C4-2B (cell line): ENCODE measurements around the gene IQCM.

Experiments used
- ZFX ChIP-seq: fragments of 450-650 bp; IDR thresholded peaks from 2 replicates; pipeline ENCODE4 v1.6.1; 2017
- TF ChIP-seq, protein P1 (sequence below): fragments of 450-650 bp; conservative IDR thresholded peaks from 2 replicates; pipeline ENCODE4 v1.5.1; 2017; ENCODE audit warnings: mild to moderate bottlenecking

DNA sequence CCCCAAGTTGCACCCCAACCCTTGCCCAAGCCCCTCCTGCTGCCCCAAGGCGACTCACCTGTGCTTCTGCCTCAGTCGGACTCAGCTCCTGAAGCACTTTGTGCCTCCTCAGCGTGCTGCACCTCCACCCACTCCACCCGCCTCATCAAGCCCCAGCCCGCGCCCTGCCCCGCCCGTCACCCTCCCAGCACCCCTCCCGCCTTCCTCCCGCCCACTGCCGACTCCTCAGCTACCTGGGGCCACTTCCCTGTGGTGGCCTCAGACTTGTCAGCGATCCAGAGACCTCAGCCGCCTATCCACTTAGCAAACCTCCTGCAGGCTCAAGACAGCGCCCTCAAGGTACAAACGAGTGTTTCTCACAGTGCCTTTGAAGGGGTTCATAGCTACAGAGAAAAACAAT, 19.6 kb upstream of the IQCM start:
- TF ChIP-seq, protein P1, sequence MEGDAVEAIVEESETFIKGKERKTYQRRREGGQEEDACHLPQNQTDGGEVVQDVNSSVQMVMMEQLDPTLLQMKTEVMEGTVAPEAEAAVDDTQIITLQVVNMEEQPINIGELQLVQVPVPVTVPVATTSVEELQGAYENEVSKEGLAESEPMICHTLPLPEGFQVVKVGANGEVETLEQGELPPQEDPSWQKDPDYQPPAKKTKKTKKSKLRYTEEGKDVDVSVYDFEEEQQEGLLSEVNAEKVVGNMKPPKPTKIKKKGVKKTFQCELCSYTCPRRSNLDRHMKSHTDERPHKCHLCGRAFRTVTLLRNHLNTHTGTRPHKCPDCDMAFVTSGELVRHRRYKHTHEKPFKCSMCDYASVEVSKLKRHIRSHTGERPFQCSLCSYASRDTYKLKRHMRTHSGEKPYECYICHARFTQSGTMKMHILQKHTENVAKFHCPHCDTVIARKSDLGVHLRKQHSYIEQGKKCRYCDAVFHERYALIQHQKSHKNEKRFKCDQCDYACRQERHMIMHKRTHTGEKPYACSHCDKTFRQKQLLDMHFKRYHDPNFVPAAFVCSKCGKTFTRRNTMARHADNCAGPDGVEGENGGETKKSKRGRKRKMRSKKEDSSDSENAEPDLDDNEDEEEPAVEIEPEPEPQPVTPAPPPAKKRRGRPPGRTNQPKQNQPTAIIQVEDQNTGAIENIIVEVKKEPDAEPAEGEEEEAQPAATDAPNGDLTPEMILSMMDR = no peak
- TF ChIP-seq ZFX = no peak
